Liver (tissue), 9 donors: ENCODE data around the gene ALK. TPM values are rescaled to one million over a fixed set of nuclear protein-coding genes. Genes with fewer than 3 reads are reported as not detected.

ENCODE experiments used
- DNase-seq: peaks from one replicate; pipeline ENCODE4 v3.0.0-alpha.2; 2017; ENCODE audit warnings: low spot score
- H3K27ac ChIP-seq, 2 donors: one replicate each; pipeline ENCODE4 v1.7.0; 2013; ENCODE audit warnings: inconsistent platforms in 2 of 2, low read length in 2 of 2, control low read depth in 1 of 2, low read depth in 1 of 2, mild to moderate bottlenecking in 1 of 2
- H3K27me3 ChIP-seq, 4 donors: one replicate each; pipeline versions ENCODE4 v1.6.1 to v1.7.0; 2013; ENCODE audit warnings: low read length in 3 of 4, inconsistent platforms in 1 of 4, mild to moderate bottlenecking in 1 of 4, moderate library complexity in 1 of 4; ENCODE audit not compliant: control insufficient read depth in 4 of 4, insufficient read depth in 4 of 4
- H3K36me3 ChIP-seq, 4 donors: one replicate each; pipeline versions ENCODE4 v1.6.1 to v1.7.0; 2013; ENCODE audit warnings: low read length in 3 of 4, mild to moderate bottlenecking in 3 of 4, low read depth in 1 of 4, moderate library complexity in 1 of 4; ENCODE audit not compliant: control insufficient read depth in 4 of 4, insufficient read depth in 3 of 4
- H3K4me1 ChIP-seq, 4 donors: one replicate each; pipeline versions ENCODE4 v1.6.1 to v1.7.0; 2013; ENCODE audit warnings: low read length in 3 of 4, mild to moderate bottlenecking in 3 of 4, moderate library complexity in 1 of 4; ENCODE audit not compliant: control insufficient read depth in 4 of 4, insufficient read depth in 4 of 4
- H3K4me3 ChIP-seq, 3 donors: one replicate each; pipeline versions ENCODE4 v1.6.1 to v1.7.0; 2013; ENCODE audit warnings: low read length in 3 of 3, control low read depth in 1 of 3, low read depth in 1 of 3, mild to moderate bottlenecking in 1 of 3
- H3K9ac ChIP-seq, 2 donors: one replicate each; pipeline ENCODE4 v1.7.0; 2013; ENCODE audit warnings: low read length in 2 of 2, mild to moderate bottlenecking in 2 of 2, moderate library complexity in 2 of 2, control low read depth in 1 of 2, low read depth in 1 of 2
- H3K9me3 ChIP-seq, 4 donors: one replicate each; pipeline versions ENCODE4 v1.6.1 to v1.7.0; 2013; ENCODE audit warnings: low read length in 3 of 4; ENCODE audit not compliant: control insufficient read depth in 4 of 4
- ATF3 ChIP-seq: IDR thresholded peaks from 2 replicates; pipeline ENCODE4 v1.6.1; 2016; ENCODE audit warnings: antibody characterized with exemption
- CTCF ChIP-seq: fragments of 150-350 bp; IDR thresholded peaks from 2 replicates; pipeline ENCODE4 v1.5.1; 2017; ENCODE audit warnings: improper control_type of control experiment, low read depth, low read length; ENCODE audit not compliant: missing input control
- EGR1 ChIP-seq, 2 donors: IDR thresholded peaks; 2 replicates each; pipeline ENCODE4 v1.6.1; 2016 to 2018; ENCODE audit warnings: antibody characterized with exemption in 2 of 2, low read depth in 2 of 2
- FOXA1 ChIP-seq: IDR thresholded peaks from 2 replicates; pipeline ENCODE4 v1.6.1; 2016; ENCODE audit warnings: antibody characterized with exemption
- GABPA ChIP-seq, 2 donors: IDR thresholded peaks in 1 of 2; conservative IDR thresholded peaks in 1 of 2; 2 replicates each; pipeline ENCODE4 v1.6.1; 2016; ENCODE audit warnings: antibody characterized with exemption in 2 of 2, mild to moderate bottlenecking in 1 of 2, moderate library complexity in 1 of 2
- HNF4A ChIP-seq, 2 donors: conservative IDR thresholded peaks; 2 replicates each; pipeline ENCODE4 v1.6.1; 2016; ENCODE audit warnings: antibody characterized with exemption in 2 of 2, mild to moderate bottlenecking in 2 of 2
- HNF4G ChIP-seq: IDR thresholded peaks from 2 replicates; pipeline ENCODE4 v1.6.1; 2016; ENCODE audit warnings: antibody characterized with exemption
- JUND ChIP-seq, 2 donors: IDR thresholded peaks; 2 replicates each; pipeline ENCODE4 v1.6.1; 2016; ENCODE audit warnings: antibody characterized with exemption in 2 of 2
- NR2F2 ChIP-seq: IDR thresholded peaks from 2 replicates; pipeline ENCODE4 v1.6.1; 2016; ENCODE audit warnings: antibody characterized with exemption
- REST ChIP-seq: IDR thresholded peaks from 2 replicates; pipeline ENCODE4 v1.6.1; 2016; ENCODE audit warnings: antibody characterized with exemption, mild to moderate bottlenecking
- RXRA ChIP-seq, 2 donors: IDR thresholded peaks; 2 replicates each; pipeline ENCODE4 v1.6.1; 2017 to 2018; ENCODE audit warnings: antibody characterized with exemption in 2 of 2, mild to moderate bottlenecking in 1 of 2
- SP1 ChIP-seq: IDR thresholded peaks from 2 replicates; pipeline ENCODE4 v1.6.1; 2018; ENCODE audit warnings: antibody characterized with exemption, mild to moderate bottlenecking
- TAF1 ChIP-seq: conservative IDR thresholded peaks from 2 replicates; pipeline ENCODE4 v1.6.1; 2016; ENCODE audit warnings: antibody characterized with exemption, mild to moderate bottlenecking
- YY1 ChIP-seq: IDR thresholded peaks from 2 replicates; pipeline ENCODE4 v1.6.1; 2016; ENCODE audit warnings: antibody characterized with exemption, mild to moderate bottlenecking
- WGBS: extraction: QIAGEN DNeasy Blood & Tissue Kit; methylation state at CpG from one replicate; pipeline ENCODE4 v1.1.7; 2013; 5-methylcytosine and 5-hydroxymethylcytosine counted together
- polyA plus RNA-seq, 2 donors: library from polyadenylated mRNA; stranded (reverse) in 1 of 2; unstranded in 1 of 2; fragments of 200-250 nt in 1 of 2; fragments of >200 nt in 1 of 2; fragmentation: Nextera tagmentation in 1 of 2; extraction: Ambion mirVana in 1 of 2; gene quantifications; one replicate each; pipeline versions ENCODE4 v1.2.1 to v1.2.3, GENCODE V29; 2013 to 2015
- total RNA-seq, 2 donors: library from RNA; depleted of rRNA; stranded (reverse); fragments of >200 nt; gene quantifications; one replicate each; pipeline ENCODE4 v1.2.3, GENCODE V29; 2014
- TF ChIP-seq, protein P1 (sequence below): IDR thresholded peaks from 2 replicates; pipeline ENCODE4 v1.6.1; 2016; ENCODE audit warnings: antibody characterized with exemption
- TF ChIP-seq, protein P2 (sequence below): IDR thresholded peaks from 2 replicates; pipeline ENCODE4 v1.6.1; 2016; ENCODE audit warnings: antibody characterized with exemption
- donor health status: healthy.
- donor health status: healthy.
- donor health status: healthy.
- donor health status: healthy.
- donor health status: healthy.

Gene ALK
- total and polyA plus RNA-seq, 4 donors: under 0.01 TPM; not detected in 3

- H3K4me1 ChIP-seq: peaks cover 0 to 4% (median 0%) of the 10 kb centered on the region in 4 donors
- WGBS: 93% methylated on average over 8 of the region's 8 CpGs
- no peak overlapping the region for H3K4me3 ChIP-seq
- H3K36me3 ChIP-seq: no peaks in the 10 kb centered on the region
- H3K27ac ChIP-seq: no peak overlapping the region
- no peak for DNase-seq
- no peaks in the 10 kb centered on the region for H3K27me3 ChIP-seq
- H3K9ac ChIP-seq: no peak overlapping the region
- no peaks in the 10 kb centered on the region for H3K9me3 ChIP-seq
- no peak for TF ChIP-seq NR2F2
- no peak for TF ChIP-seq HNF4A (conservative IDR thresholded peaks at IDR 0.05)
- TF ChIP-seq JUND (IDR thresholded peaks at IDR 0.05): no peak
- no peak for TF ChIP-seq ATF3
- no peak for TF ChIP-seq YY1
- no peak for TF ChIP-seq CTCF
- no peak for TF ChIP-seq RXRA (IDR thresholded peaks at IDR 0.05)
- no peak for TF ChIP-seq TAF1
- no peak for TF ChIP-seq EGR1 (IDR thresholded peaks at IDR 0.05; ENCODE audit: low read depth in 2 of 2)
- TF ChIP-seq GABPA (IDR thresholded peaks at IDR 0.05 in 1 of 2, conservative IDR thresholded peaks at IDR 0.05 in 1 of 2): no peak
- TF ChIP-seq REST: no peak
- no peak for TF ChIP-seq SP1
- TF ChIP-seq FOXA1: no peak
- TF ChIP-seq, protein P1, sequence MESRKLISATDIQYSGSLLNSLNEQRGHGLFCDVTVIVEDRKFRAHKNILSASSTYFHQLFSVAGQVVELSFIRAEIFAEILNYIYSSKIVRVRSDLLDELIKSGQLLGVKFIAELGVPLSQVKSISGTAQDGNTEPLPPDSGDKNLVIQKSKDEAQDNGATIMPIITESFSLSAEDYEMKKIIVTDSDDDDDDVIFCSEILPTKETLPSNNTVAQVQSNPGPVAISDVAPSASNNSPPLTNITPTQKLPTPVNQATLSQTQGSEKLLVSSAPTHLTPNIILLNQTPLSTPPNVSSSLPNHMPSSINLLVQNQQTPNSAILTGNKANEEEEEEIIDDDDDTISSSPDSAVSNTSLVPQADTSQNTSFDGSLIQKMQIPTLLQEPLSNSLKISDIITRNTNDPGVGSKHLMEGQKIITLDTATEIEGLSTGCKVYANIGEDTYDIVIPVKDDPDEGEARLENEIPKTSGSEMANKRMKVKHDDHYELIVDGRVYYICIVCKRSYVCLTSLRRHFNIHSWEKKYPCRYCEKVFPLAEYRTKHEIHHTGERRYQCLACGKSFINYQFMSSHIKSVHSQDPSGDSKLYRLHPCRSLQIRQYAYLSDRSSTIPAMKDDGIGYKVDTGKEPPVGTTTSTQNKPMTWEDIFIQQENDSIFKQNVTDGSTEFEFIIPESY: no peak
Observed at GRCh38 chr2:29579495-29580169, 341.8 kb downstream of the ALK start.

DNA sequence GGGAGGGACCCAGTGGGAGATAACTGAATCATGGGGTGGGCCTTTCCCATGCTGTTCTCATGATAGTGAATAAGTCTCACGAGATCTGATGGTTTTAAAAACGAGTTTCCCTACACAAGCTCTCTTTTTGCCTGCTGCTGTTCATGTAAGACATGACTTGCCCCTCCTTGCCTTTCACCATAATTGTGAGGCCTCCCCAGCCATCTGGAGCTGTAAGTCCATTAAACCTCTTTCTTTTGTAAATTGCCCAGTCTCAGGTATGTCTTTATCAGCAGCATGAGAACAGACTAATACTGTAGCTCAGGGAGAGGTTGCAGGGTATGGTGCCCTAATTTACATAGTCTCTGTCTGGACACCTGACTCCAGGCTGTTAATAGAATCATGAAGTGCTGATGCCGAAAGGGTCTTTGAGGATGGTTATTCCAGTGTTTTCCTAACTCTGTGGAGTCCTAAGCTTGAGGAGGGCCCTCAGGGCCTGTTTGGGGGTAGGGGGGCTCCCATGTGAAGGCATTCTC lies 343.2 kb downstream of the ALK start:
- Histone ChIP-seq H3K4me1 (peaks cover 0 to 4% (median 0%) of the 10 kb centered on the region in 4 donors), H3K9ac (no peak overlapping the region), H3K4me3 (no peak overlapping the region), H3K27ac (no peak overlapping the region), H3K36me3 (no peaks in the 10 kb centered on the region), H3K9me3 (no peaks in the 10 kb centered on the region), H3K27me3 (no peaks in the 10 kb centered on the region)
- 79% methylated on average over 3 of the region's 3 CpGs for WGBS
- DNase-seq: no peak
- TF ChIP-seq TAF1 (no peak), JUND (IDR thresholded peaks at IDR 0.05) (no peak), ATF3 (no peak), YY1 (no peak), NR2F2 (no peak), SP1 (no peak), GABPA (IDR thresholded peaks at IDR 0.05 in 1 of 2, conservative IDR thresholded peaks at IDR 0.05 in 1 of 2) (no peak), HNF4A (conservative IDR thresholded peaks at IDR 0.05) (no peak), HNF4G (no peak), REST (no peak), EGR1 (IDR thresholded peaks at IDR 0.05; ENCODE audit: low read depth in 2 of 2) (no peak)
- TF ChIP-seq, protein P2, sequence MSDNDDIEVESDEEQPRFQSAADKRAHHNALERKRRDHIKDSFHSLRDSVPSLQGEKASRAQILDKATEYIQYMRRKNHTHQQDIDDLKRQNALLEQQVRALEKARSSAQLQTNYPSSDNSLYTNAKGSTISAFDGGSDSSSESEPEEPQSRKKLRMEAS: no peak
